ENCODE results near the gene TRIM17. TPM values are rescaled to one million over a fixed set of nuclear protein-coding genes. Genes with fewer than 3 reads are reported as not detected.

Gene TRIM17
- total RNA-seq, 2 donors from 2014 or later: 8.4 to 19.6 TPM

- no peak for DNase-seq
- no peak overlapping the region for H3K27ac ChIP-seq (ENCODE audit: low read depth, low read length)
- Mint-ChIP-seq H3K27me3 (ENCODE audit: insufficient read depth) (no peaks in the 10 kb centered on the region), H3K4me3 (no peak overlapping the region), H3K9me3 (no peaks in the 10 kb centered on the region), H3K27ac (no peak overlapping the region), H3K36me3 (ENCODE audit: low read depth) (no peaks in the 10 kb centered on the region), H3K4me1 (peaks cover 3% of the 10 kb centered on the region)
- TF ChIP-seq CTCF (conservative IDR thresholded peaks at IDR 0.05): peak; percentile 39
- no peak overlapping the region for H3K4me3 ChIP-seq (ENCODE audit: low read length)
- no peaks in the 10 kb centered on the region for H3K36me3 ChIP-seq (ENCODE audit: control insufficient read depth, insufficient read depth, low read length)
- H3K27me3 ChIP-seq (ENCODE audit: control insufficient read depth, insufficient read depth, low read length, poor library complexity, severe bottlenecking): no peaks in the 10 kb centered on the region
- no peak overlapping the region for H3K9ac ChIP-seq (ENCODE audit: extremely low read depth, low read length, poor library complexity, severe bottlenecking)
- no peaks in the 10 kb centered on the region for H3K9me3 ChIP-seq (ENCODE audit: control insufficient read depth, low read length)
- 88 to 89% methylated on average over 7 to 10 of the region's 10 CpGs for WGBS, 2 experiments (ENCODE audit: insufficient coverage in 1 of 2, insufficient read length in 1 of 2)
- H3K4me1 ChIP-seq (ENCODE audit: control insufficient read depth, insufficient read depth, low read length): peaks cover 4% of the 10 kb centered on the region
Observed at GRCh38 chr1:228370439-228370940, 46.2 kb downstream of the TRIM17 start.

GRCh38 chr1:228369608-228370438 is 46.8 kb downstream of the TRIM17 start:
- H3K36me3 Mint-ChIP-seq (ENCODE audit: low read depth): no peaks in the 10 kb centered on the region
- no peak overlapping the region for H3K4me3 Mint-ChIP-seq
- H3K27me3 Mint-ChIP-seq (ENCODE audit: insufficient read depth): no peaks in the 10 kb centered on the region
- Histone ChIP-seq H3K4me1 (ENCODE audit: control insufficient read depth, insufficient read depth, low read length) (peaks cover 4% of the 10 kb centered on the region), H3K4me3 (ENCODE audit: low read length) (no peak overlapping the region), H3K36me3 (ENCODE audit: control insufficient read depth, insufficient read depth, low read length) (no peaks in the 10 kb centered on the region), H3K9ac (ENCODE audit: extremely low read depth, low read length, poor library complexity, severe bottlenecking) (no peak overlapping the region), H3K27me3 (ENCODE audit: control insufficient read depth, insufficient read depth, low read length, poor library complexity, severe bottlenecking) (no peaks in the 10 kb centered on the region), H3K9me3 (ENCODE audit: control insufficient read depth, low read length) (no peaks in the 10 kb centered on the region), H3K27ac (ENCODE audit: low read depth, low read length) (no peak overlapping the region)
- H3K9me3 Mint-ChIP-seq: no peaks in the 10 kb centered on the region
- 92 to 95% methylated on average over 15 to 18 of the region's 18 CpGs for WGBS, 2 experiments (ENCODE audit: insufficient coverage in 1 of 2, insufficient read length in 1 of 2)
- TF ChIP-seq CTCF (conservative IDR thresholded peaks at IDR 0.05): no peak
- H3K4me1 Mint-ChIP-seq: peaks cover 3% of the 10 kb centered on the region
- H3K27ac Mint-ChIP-seq: no peak overlapping the region
- DNase-seq: no peak

- Histone ChIP-seq H3K4me3 (ENCODE audit: low read length) (no peak overlapping the region), H3K4me1 (ENCODE audit: control insufficient read depth, insufficient read depth, low read length) (peaks cover 4% of the 10 kb centered on the region), H3K27me3 (ENCODE audit: control insufficient read depth, insufficient read depth, low read length, poor library complexity, severe bottlenecking) (no peaks in the 10 kb centered on the region), H3K36me3 (ENCODE audit: control insufficient read depth, insufficient read depth, low read length) (no peaks in the 10 kb centered on the region), H3K9me3 (ENCODE audit: control insufficient read depth, low read length) (no peaks in the 10 kb centered on the region), H3K27ac (ENCODE audit: low read depth, low read length) (no peak overlapping the region), H3K9ac (ENCODE audit: extremely low read depth, low read length, poor library complexity, severe bottlenecking) (no peak overlapping the region)
- Mint-ChIP-seq H3K36me3 (ENCODE audit: low read depth) (no peaks in the 10 kb centered on the region), H3K9me3 (no peaks in the 10 kb centered on the region), H3K4me1 (peaks cover 3% of the 10 kb centered on the region), H3K4me3 (no peak overlapping the region), H3K27ac (no peak overlapping the region), H3K27me3 (ENCODE audit: insufficient read depth) (no peaks in the 10 kb centered on the region)
- WGBS, 2 experiments (ENCODE audit: insufficient coverage in 1 of 2, insufficient read length in 1 of 2): 89 to 93% methylated on average over 7 to 15 of the region's 15 CpGs
- no peak for DNase-seq
- TF ChIP-seq CTCF (conservative IDR thresholded peaks at IDR 0.05): no peak
Observed at GRCh38 chr1:228368801-228369607, 47.7 kb downstream of the TRIM17 start.
